Suprapubic skin (tissue), 3 donors: Measurements from ENCODE around the gene IL18R1.

Source experiments
- CTCF ChIP-seq, 2 donors: fragments of 200-600 bp in 1 of 2; fragments of 450-650 bp in 1 of 2; sonication (generic) in 1 of 2; IDR thresholded peaks; one replicate each; pipeline ENCODE4 v1.5.1; 2016 to 2019; ENCODE audit warnings: antibody characterized with exemption in 2 of 2, mild to moderate bottlenecking in 1 of 2, moderate library complexity in 1 of 2
- POLR2A ChIP-seq, 2 donors: fragments of 450-650 bp; IDR thresholded peaks; one replicate each; pipeline ENCODE4 v1.6.1; 2017; ENCODE audit warnings: antibody characterized with exemption in 2 of 2, mild to moderate bottlenecking in 2 of 2, moderate library complexity in 2 of 2

GRCh38 chr2:102359527-102359926 is 3.9 kb downstream of the IL18R1 start:
- TF ChIP-seq CTCF (IDR thresholded peaks at IDR 0.05) (no peak), POLR2A (IDR thresholded peaks at IDR 0.05) (no peak)
